MM.1S (cell line): Measurements from ENCODE around the gene NDUFS7.
A peak's percentile ranks its signal among the peaks of the same experiment; 100 is the strongest.

ENCODE experiments used
- DNase-seq: peaks from one replicate; pipeline ENCODE4 v3.0.0-alpha.2; 2015
- H2AFZ ChIP-seq: fragments of 300-600 bp; sonication (generic); 2 replicates; pipeline ENCODE4 v1.6.0; 2016; ENCODE audit warnings: antibody characterized with exemption, low read length
- H3F3A ChIP-seq: fragments of 300-600 bp; sonication (generic); 2 replicates; pipeline ENCODE4 v1.6.1; 2016; ENCODE audit warnings: mild to moderate bottlenecking, antibody characterized with exemption, low read length, moderate library complexity, mixed read lengths; ENCODE audit not compliant: insufficient read depth
- H3K27ac ChIP-seq: fragments of 300-600 bp; sonication (generic); 2 replicates; pipeline ENCODE4 v1.5.1; 2016; ENCODE audit warnings: mild to moderate bottlenecking, low read length
- H3K27me3 ChIP-seq: fragments of 300-600 bp; sonication (generic); replicated peaks from 2 replicates; pipeline ENCODE4 v1.6.0; 2016; ENCODE audit warnings: low read length; ENCODE audit not compliant: insufficient read depth
- H3K36me3 ChIP-seq: fragments of 300-600 bp; sonication (generic); replicated peaks from 2 replicates; pipeline ENCODE4 v1.6.1; 2016; ENCODE audit warnings: mild to moderate bottlenecking, low read length, mixed read lengths; ENCODE audit not compliant: insufficient read depth
- H3K4me1 ChIP-seq: fragments of 300-600 bp; sonication (generic); 2 replicates; pipeline ENCODE4 v1.6.1; 2016; ENCODE audit warnings: low read length, mixed read lengths
- H3K4me2 ChIP-seq: fragments of 300-600 bp; sonication (generic); 2 replicates; pipeline ENCODE4 v1.6.0; 2016; ENCODE audit warnings: low read depth, low read length
- H3K4me3 ChIP-seq: fragments of 300-600 bp; sonication (generic); 2 replicates; pipeline ENCODE4 v1.5.1; 2016; ENCODE audit warnings: low read length, mixed read lengths
- H3K79me2 ChIP-seq: fragments of 300-600 bp; sonication (generic); 2 replicates; pipeline ENCODE4 v1.6.1; 2016; ENCODE audit warnings: mixed run types, low read length, mixed read lengths
- H3K9ac ChIP-seq: fragments of 300-600 bp; sonication (generic); 2 replicates; pipeline ENCODE4 v1.6.1; 2016; ENCODE audit warnings: low read length, mixed read lengths
- H3K9me2 ChIP-seq: fragments of 300-600 bp; sonication (generic); replicated peaks from 2 replicates; pipeline ENCODE4 v1.6.1; 2016; ENCODE audit warnings: mild to moderate bottlenecking, low read length, mixed read lengths; ENCODE audit not compliant: insufficient read depth
- H3K9me3 ChIP-seq: fragments of 300-600 bp; sonication (generic); replicated peaks from 2 replicates; pipeline ENCODE4 v1.6.1; 2016; ENCODE audit warnings: mild to moderate bottlenecking, low read length, mixed read lengths; ENCODE audit not compliant: insufficient read depth
- H4K20me1 ChIP-seq: fragments of 300-600 bp; sonication (generic); 2 replicates; pipeline ENCODE4 v1.6.1; 2016; ENCODE audit warnings: mild to moderate bottlenecking, low read length, moderate library complexity, mixed read lengths; ENCODE audit not compliant: insufficient read depth
- CTCF ChIP-seq: fragments of 300-600 bp; sonication (generic); IDR thresholded peaks from 2 replicates; pipeline ENCODE4 v1.5.1; 2016; ENCODE audit warnings: antibody characterized with exemption, low read length, mixed read lengths
- EZH2 ChIP-seq: fragments of 300-600 bp; sonication (generic); optimal IDR thresholded peaks from 2 replicates; pipeline ENCODE3; 2017; ENCODE audit warnings: low read depth, mild to moderate bottlenecking, antibody characterized with exemption, low read length, mixed read lengths
- EZH2phosphoT487 ChIP-seq: fragments of 300-600 bp; sonication (generic); IDR thresholded peaks from 2 replicates; pipeline ENCODE4 v1.6.1; 2018; ENCODE audit warnings: antibody characterized with exemption, low read length

The NDUFS7 gene

GRCh38 chr19:1384085-1384462 lies 367 bp downstream of the NDUFS7 start:
- TF ChIP-seq CTCF (no peak), EZH2 (no peak), EZH2phosphoT487 (no peak)
- Histone ChIP-seq H3K9ac (peak overlapping the region; percentile 91), H3K4me2 (peak overlapping the region; percentile 85), H3K4me1 (0 out of 2 replicates have a peak, but pooled peaks cover 3% of the 10 kb centered on the region), H4K20me1 (no peaks in the 10 kb centered on the region), H3K79me2 (peaks cover 49% of the 10 kb centered on the region), H3K4me3 (peak overlapping the region; percentile 96), H3K9me3 (no peaks in the 10 kb centered on the region), H2AFZ (peak overlapping the region; percentile 75), H3K27ac (peak overlapping the region; percentile 78; the same call in 1 of the 2 replicates), H3K9me2 (no peaks in the 10 kb centered on the region), H3K27me3 (no peaks in the 10 kb centered on the region), H3K36me3 (no peaks in the 10 kb centered on the region; the same call in 1 of the 2 replicates), H3F3A (peaks cover 20% of the 10 kb centered on the region)
- DNase-seq = no peak

GRCh38 chr19:1384478-1385110 lies 887 bp downstream of the NDUFS7 start:
- Histone ChIP-seq H3K9me3 (no peaks in the 10 kb centered on the region), H3K4me1 (0 out of 2 replicates have a peak, but pooled peaks cover 3% of the 10 kb centered on the region), H3K9ac (peak overlapping the region; percentile 91), H3K36me3 (no peaks in the 10 kb centered on the region; the same call in 1 of the 2 replicates), H3F3A (peaks cover 20% of the 10 kb centered on the region), H3K4me2 (peak overlapping the region; percentile 85), H4K20me1 (no peaks in the 10 kb centered on the region), H3K4me3 (peak overlapping the region; percentile 96), H2AFZ (peak overlapping the region; percentile 75), H3K27me3 (no peaks in the 10 kb centered on the region), H3K9me2 (no peaks in the 10 kb centered on the region), H3K79me2 (peaks cover 54% of the 10 kb centered on the region), H3K27ac (peak overlapping the region; percentile 78; the same call in 1 of the 2 replicates)
- peak; percentile 43 for DNase-seq
- TF ChIP-seq EZH2phosphoT487 (no peak), EZH2 (no peak), CTCF (no peak)

- Histone ChIP-seq H3K79me2 (peaks cover 58% of the 10 kb centered on the region), H3K27me3 (no peaks in the 10 kb centered on the region), H3K36me3 (no peaks in the 10 kb centered on the region; the same call in 1 of the 2 replicates), H4K20me1 (no peaks in the 10 kb centered on the region), H2AFZ (no peak overlapping the region), H3K9me2 (no peaks in the 10 kb centered on the region), H3F3A (peaks cover 20% of the 10 kb centered on the region), H3K4me2 (no peak overlapping the region), H3K4me3 (no peak overlapping the region), H3K9me3 (no peaks in the 10 kb centered on the region), H3K4me1 (0 out of 2 replicates have a peak, but pooled peaks cover 3% of the 10 kb centered on the region), H3K9ac (no peak overlapping the region), H3K27ac (no peak overlapping the region)
- TF ChIP-seq CTCF (no peak), EZH2phosphoT487 (no peak), EZH2 (no peak)
- DNase-seq = no peak
These were observed 2.1 kb downstream of the NDUFS7 start for GRCh38 chr19:1385816-1386215.
